ENCODE measurements around the gene TAF13.
A peak's percentile ranks its signal among the peaks of the same experiment; 100 is the strongest.

The TAF13 gene, protein sequence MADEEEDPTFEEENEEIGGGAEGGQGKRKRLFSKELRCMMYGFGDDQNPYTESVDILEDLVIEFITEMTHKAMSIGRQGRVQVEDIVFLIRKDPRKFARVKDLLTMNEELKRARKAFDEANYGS

DNA sequence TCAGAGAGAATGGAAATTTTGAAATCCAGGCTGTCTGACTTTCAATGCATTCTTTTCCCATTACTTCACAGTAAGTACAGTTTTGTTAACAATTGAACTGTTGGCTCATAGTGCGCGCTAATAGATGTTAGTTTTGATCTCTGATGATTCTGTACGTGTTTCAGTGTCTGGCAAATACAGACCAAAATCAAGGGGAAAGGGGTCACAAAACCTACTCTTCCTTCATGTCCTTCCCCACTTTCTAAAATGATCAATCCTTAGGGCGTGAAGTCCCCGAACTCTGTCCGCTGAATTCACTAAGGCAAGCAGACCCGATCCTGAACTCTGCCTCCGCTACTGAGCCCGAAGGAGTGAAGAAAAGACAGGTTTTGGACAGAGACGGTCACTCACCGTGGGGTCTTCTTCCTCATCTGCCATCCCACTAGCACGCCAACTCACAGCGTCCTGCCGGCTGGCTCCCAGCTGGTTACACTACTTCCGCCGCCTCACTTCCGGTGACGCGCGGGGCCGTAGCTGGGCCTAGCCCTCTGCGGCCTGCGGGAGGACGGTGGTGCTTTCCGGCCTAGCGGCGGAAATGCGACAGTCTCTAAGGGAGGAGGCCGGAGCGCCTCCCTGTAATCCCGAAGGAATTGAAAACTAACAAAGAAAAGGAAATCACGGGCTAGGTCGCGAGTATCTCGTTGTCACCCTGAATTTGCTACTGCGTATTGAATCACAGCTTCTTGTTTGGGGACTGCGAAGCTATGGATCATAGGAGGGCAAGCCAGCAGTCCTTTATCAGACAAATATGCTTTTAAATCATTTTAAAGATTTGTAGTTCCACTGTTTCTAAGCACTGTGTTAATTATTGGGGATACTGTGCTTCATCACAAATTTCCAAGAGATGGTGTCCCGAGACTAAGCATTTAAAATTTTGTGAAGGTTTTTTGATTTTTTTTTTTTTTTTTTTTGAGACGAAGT lies at the start of gene TAF13:
Gene TAF13, minus strand, starts transcription at position 473 of the 960 bp plus-strand sequence. Its CDS starts 56 bp downstream, at position 417.
- peak within 1 kb of the TSS; percentile 97 for H3K27ac ChIP-seq (ENCODE audit: low read length)
- peak within 1 kb of the TSS; percentile 92 to 99 for H3K9ac ChIP-seq (ENCODE audit: low read length in 2 of 2)
- peaks cover 2% of the 10 kb centered on the region for H3K4me1 ChIP-seq (ENCODE audit: control insufficient read depth, insufficient read depth, low read length)
- no peaks in the 10 kb centered on the region for H3K27me3 ChIP-seq (ENCODE audit: control insufficient read depth in 1 of 2, insufficient read depth in 2 of 2, low read length in 2 of 2)
- H3K9me3 ChIP-seq (ENCODE audit: control insufficient read depth in 2 of 2, low read length in 2 of 2) = no peaks in the 10 kb centered on the region
- no peaks in the 10 kb centered on the region for H3K36me3 ChIP-seq (ENCODE audit: control insufficient read depth in 2 of 2, insufficient read depth in 2 of 2, low read length in 2 of 2)
- peak within 1 kb of the TSS; percentile 91 to 100 for H3K4me3 ChIP-seq (ENCODE audit: low read length in 2 of 2)

DNA sequence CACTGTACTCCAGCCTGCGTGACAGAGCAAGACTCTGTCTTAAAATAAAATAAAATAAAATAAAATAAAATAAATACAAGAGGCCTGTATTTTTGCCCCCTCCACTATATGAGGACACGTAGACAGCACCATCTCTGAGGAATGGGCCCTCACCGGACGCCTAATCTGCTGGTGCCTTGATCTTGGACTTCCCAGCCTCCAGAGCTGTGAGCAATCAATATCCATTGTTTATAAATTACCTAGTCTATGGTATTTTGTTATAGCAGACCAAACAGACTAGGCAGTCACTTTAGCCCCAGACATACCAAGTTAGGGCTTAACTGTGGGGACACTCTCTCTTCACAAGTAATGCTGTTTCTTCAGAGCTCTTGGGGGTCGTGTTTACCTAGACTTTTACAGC lies 44.6 kb upstream of the TAF13 start:
- H3K27ac ChIP-seq (ENCODE audit: low read length) = no peak overlapping the region
- H3K36me3 ChIP-seq (ENCODE audit: control insufficient read depth in 2 of 2, insufficient read depth in 2 of 2, low read length in 2 of 2) = no peaks in the 10 kb centered on the region
- peaks cover 5 to 11% of the 10 kb centered on the region in 2 donors for H3K27me3 ChIP-seq (ENCODE audit: control insufficient read depth in 1 of 2, insufficient read depth in 2 of 2, low read length in 2 of 2)
- H3K9me3 ChIP-seq (ENCODE audit: control insufficient read depth in 2 of 2, low read length in 2 of 2) = no peaks in the 10 kb centered on the region
- H3K4me3 ChIP-seq (ENCODE audit: low read length in 2 of 2) = no peak overlapping the region
- no peaks in the 10 kb centered on the region for H3K4me1 ChIP-seq (ENCODE audit: control insufficient read depth, insufficient read depth, low read length)
- no peak overlapping the region for H3K9ac ChIP-seq (ENCODE audit: low read length in 2 of 2)

DNA sequence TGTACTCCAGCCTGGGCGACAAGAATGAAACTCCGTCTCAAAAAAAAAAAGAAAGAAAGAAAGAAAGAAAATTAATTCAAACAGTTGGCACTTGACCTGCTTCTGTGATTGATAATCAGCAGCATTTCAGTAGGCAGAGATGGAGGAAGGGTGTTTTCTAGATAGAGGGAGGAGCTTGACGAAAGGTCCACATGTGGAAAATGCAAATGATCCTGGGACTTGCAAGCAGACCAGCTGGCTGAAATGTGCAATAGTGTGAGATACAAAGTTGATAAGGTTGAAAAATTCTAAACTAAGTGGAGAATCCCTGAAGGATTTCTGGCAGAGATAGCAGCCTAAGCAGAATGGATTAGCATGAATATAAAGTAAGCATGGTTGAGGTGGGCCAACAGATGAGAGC lies 42.3 kb upstream of the TAF13 start:
- H3K4me3 ChIP-seq (ENCODE audit: low read length in 2 of 2) = no peak overlapping the region
- no peak overlapping the region for H3K27ac ChIP-seq (ENCODE audit: low read length)
- no peaks in the 10 kb centered on the region for H3K36me3 ChIP-seq (ENCODE audit: control insufficient read depth in 2 of 2, insufficient read depth in 2 of 2, low read length in 2 of 2)
- H3K4me1 ChIP-seq (ENCODE audit: control insufficient read depth, insufficient read depth, low read length) = peaks cover 13% of the 10 kb centered on the region
- no peaks in the 10 kb centered on the region for H3K9me3 ChIP-seq (ENCODE audit: control insufficient read depth in 2 of 2, low read length in 2 of 2)
- H3K27me3 ChIP-seq (ENCODE audit: control insufficient read depth in 1 of 2, insufficient read depth in 2 of 2, low read length in 2 of 2) = peaks cover 22 to 23% of the 10 kb centered on the region in 2 donors
- no peak overlapping the region for H3K9ac ChIP-seq (ENCODE audit: low read length in 2 of 2)

DNA sequence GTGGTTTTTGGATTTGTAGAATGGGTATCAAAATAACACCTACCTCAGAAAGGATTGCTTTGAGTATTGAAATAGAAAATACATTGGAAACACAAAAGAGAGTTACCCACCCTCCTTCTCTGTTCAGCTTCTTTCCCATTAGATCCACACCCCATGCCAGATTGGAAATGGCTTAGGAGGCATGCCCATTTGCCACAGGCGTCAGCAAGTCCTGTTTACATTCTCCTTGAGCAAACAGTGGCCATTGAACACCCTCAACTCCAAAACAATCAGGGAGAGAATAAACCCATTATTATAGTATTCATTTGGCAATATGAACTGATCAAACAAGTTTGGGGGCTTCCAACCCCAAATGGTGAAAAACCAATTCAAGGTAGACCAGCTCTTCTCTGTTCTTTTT lies 40.5 kb upstream of the TAF13 start:
- Histone ChIP-seq H3K36me3 (ENCODE audit: control insufficient read depth in 2 of 2, insufficient read depth in 2 of 2, low read length in 2 of 2) (no peaks in the 10 kb centered on the region), H3K27me3 (ENCODE audit: control insufficient read depth in 1 of 2, insufficient read depth in 2 of 2, low read length in 2 of 2) (peaks cover 23 to 24% of the 10 kb centered on the region in 2 donors), H3K4me1 (ENCODE audit: control insufficient read depth, insufficient read depth, low read length) (peaks cover 22% of the 10 kb centered on the region), H3K9ac (ENCODE audit: low read length in 2 of 2) (no peak overlapping the region), H3K4me3 (ENCODE audit: low read length in 2 of 2) (no peak overlapping the region), H3K9me3 (ENCODE audit: control insufficient read depth in 2 of 2, low read length in 2 of 2) (no peaks in the 10 kb centered on the region), H3K27ac (ENCODE audit: low read length) (no peak overlapping the region)

DNA sequence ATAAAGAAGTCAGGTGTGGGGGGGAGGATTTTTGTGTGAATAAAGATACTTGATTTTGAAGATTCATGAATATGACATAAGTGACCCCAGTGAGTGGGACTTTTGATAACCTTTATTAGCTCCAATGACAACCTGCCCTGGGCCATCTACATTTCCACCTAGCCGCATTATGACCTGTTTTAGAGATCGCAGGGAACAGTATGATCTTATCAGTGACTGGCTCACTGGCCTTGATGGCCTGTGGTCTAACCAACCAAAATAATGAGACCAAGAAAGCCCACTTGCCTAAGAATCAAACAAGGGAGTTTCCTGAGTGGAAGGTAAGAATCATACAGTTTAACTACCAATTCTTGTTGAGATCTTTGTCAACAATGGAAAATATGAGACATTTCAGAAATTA lies 39.9 kb upstream of the TAF13 start:
- Histone ChIP-seq H3K36me3 (ENCODE audit: control insufficient read depth in 2 of 2, insufficient read depth in 2 of 2, low read length in 2 of 2) (no peaks in the 10 kb centered on the region), H3K27me3 (ENCODE audit: control insufficient read depth in 1 of 2, insufficient read depth in 2 of 2, low read length in 2 of 2) (peaks cover 23 to 28% of the 10 kb centered on the region in 2 donors), H3K9me3 (ENCODE audit: control insufficient read depth in 2 of 2, low read length in 2 of 2) (no peaks in the 10 kb centered on the region), H3K27ac (ENCODE audit: low read length) (no peak overlapping the region), H3K4me1 (ENCODE audit: control insufficient read depth, insufficient read depth, low read length) (peaks cover 22% of the 10 kb centered on the region), H3K9ac (ENCODE audit: low read length in 2 of 2) (no peak overlapping the region), H3K4me3 (ENCODE audit: low read length in 2 of 2) (no peak overlapping the region)

DNA sequence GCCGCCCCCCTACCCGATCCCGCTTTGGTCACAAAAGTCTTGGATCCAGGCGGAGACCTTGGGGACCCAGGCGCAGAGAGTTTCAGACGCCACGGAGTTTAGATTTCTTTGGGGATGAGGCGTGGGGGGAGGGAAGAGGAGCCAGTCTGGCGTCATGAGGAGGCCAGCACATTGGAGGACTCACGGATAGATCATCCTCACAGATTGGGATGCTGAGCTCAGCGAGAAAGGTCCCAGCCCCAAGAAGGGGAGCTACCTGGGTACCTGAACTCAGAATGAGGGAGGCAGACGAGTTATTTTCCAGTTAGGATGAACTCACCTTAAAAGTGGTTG lies 38.5 kb upstream of the TAF13 start:
- Histone ChIP-seq H3K4me1 (ENCODE audit: control insufficient read depth, insufficient read depth, low read length) (peaks cover 22% of the 10 kb centered on the region), H3K9ac (ENCODE audit: low read length in 2 of 2) (no peak overlapping the region), H3K27ac (ENCODE audit: low read length) (no peak overlapping the region)

DNA sequence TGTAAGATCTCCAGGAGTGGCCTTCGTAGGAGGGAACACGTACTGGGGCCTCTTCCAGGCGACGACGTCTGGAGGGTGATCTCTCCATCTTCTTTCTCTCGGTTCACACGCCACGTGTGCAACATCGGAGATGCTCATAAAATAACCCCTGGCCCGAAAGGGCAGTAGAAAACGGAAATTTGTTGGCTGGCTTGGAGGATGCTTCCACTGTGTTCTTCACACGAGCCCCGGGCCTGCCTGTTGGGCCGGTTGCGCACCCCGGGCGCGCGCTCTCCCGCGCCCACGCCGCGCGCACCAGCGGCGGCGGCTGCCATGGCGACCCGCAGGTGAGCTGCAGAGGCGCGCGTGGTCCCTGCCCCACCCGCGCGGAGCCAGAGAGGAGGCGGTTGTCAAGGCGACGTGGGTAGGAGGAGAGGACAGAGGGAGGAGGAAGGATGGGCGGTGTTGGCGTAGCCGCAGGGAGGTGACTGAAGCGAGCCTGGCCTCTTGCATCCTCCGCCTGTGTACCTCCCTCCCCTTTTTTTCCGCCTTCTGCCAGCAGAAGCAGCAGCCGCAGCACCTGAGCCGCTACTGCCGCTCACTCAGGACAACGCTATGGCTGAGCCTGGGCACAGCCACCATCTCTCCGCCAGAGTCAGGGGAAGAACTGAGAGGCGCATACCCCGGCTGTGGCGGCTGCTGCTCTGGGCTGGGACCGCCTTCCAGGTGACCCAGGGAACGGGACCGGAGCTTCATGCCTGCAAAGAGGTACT lies 38.0 kb upstream of the TAF13 start, which contains the start of gene ELAPOR1:
Gene ELAPOR1, plus strand, starts transcription at position 526 of the 752 bp plus-strand sequence. Its CDS starts 69 bp downstream, at position 595.
- H3K27me3 ChIP-seq (ENCODE audit: control insufficient read depth in 1 of 2, insufficient read depth in 2 of 2, low read length in 2 of 2) = peaks cover 23 to 28% of the 10 kb centered on the region in 2 donors
- no peaks in the 10 kb centered on the region for H3K36me3 ChIP-seq (ENCODE audit: control insufficient read depth in 2 of 2, insufficient read depth in 2 of 2, low read length in 2 of 2)
- no peaks in the 10 kb centered on the region for H3K9me3 ChIP-seq (ENCODE audit: control insufficient read depth in 2 of 2, low read length in 2 of 2)
- H3K4me1 ChIP-seq (ENCODE audit: control insufficient read depth, insufficient read depth, low read length) = peaks cover 22% of the 10 kb centered on the region
- no peak within 1 kb of the TSS for H3K27ac ChIP-seq (ENCODE audit: low read length)
- no peak within 1 kb of the TSS for H3K9ac ChIP-seq (ENCODE audit: low read length in 2 of 2)
- peak within 1 kb of the TSS; percentile 56 to 70 for H3K4me3 ChIP-seq (ENCODE audit: low read length in 2 of 2)

More for the DNA sequence above, 38.5 kb upstream of the TAF13 start:
- H3K36me3 ChIP-seq (ENCODE audit: control insufficient read depth in 2 of 2, insufficient read depth in 2 of 2, low read length in 2 of 2) = no peaks in the 10 kb centered on the region
- H3K4me3 ChIP-seq (ENCODE audit: low read length in 2 of 2) = peak overlapping the region; percentile 56 to 70
- no peaks in the 10 kb centered on the region for H3K9me3 ChIP-seq (ENCODE audit: control insufficient read depth in 2 of 2, low read length in 2 of 2)
- peaks cover 23 to 28% of the 10 kb centered on the region in 2 donors for H3K27me3 ChIP-seq (ENCODE audit: control insufficient read depth in 1 of 2, insufficient read depth in 2 of 2, low read length in 2 of 2)

DNA sequence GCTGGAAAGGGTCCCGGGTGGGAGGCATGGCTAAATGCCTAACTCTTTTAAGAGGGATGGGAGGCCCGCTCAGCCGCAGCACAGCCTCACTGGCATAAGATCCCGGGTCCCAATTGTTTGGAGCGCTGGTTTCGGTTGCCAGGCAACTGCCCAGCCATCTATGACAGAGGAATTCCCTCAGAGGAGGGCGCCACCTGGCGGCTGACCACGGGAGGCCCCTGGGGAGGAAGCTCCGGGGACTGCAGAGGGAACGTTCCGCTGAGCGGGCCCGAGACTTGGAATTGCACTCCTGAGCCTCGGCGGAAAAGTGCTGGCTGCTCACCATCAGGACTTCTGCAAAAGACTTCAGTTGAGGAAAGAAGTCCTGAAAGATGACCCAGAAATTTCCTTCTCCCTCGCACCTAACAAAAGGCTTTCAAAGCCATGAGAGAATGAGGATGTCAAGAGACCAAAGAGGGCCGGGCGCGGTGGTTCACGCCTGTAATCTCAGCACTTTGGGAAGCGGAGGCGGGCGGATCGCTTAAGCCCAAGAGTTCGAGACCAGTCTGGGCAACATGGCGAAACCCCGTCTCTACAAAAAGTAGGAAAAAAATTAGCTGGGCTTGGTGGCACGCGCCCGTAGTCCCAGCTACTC lies 37.0 kb upstream of the TAF13 start:
- peaks cover 23 to 28% of the 10 kb centered on the region in 2 donors for H3K27me3 ChIP-seq (ENCODE audit: control insufficient read depth in 1 of 2, insufficient read depth in 2 of 2, low read length in 2 of 2)
- H3K4me3 ChIP-seq (ENCODE audit: low read length in 2 of 2) = peak overlapping the region; percentile 56 to 70
- no peaks in the 10 kb centered on the region for H3K9me3 ChIP-seq (ENCODE audit: control insufficient read depth in 2 of 2, low read length in 2 of 2)
- no peak overlapping the region for H3K27ac ChIP-seq (ENCODE audit: low read length)
- peak overlapping the region in 1 of 2 donors; percentile 26 for H3K9ac ChIP-seq (ENCODE audit: low read length in 2 of 2)
- H3K36me3 ChIP-seq (ENCODE audit: control insufficient read depth in 2 of 2, insufficient read depth in 2 of 2, low read length in 2 of 2) = no peaks in the 10 kb centered on the region
- peaks cover 22% of the 10 kb centered on the region for H3K4me1 ChIP-seq (ENCODE audit: control insufficient read depth, insufficient read depth, low read length)

DNA sequence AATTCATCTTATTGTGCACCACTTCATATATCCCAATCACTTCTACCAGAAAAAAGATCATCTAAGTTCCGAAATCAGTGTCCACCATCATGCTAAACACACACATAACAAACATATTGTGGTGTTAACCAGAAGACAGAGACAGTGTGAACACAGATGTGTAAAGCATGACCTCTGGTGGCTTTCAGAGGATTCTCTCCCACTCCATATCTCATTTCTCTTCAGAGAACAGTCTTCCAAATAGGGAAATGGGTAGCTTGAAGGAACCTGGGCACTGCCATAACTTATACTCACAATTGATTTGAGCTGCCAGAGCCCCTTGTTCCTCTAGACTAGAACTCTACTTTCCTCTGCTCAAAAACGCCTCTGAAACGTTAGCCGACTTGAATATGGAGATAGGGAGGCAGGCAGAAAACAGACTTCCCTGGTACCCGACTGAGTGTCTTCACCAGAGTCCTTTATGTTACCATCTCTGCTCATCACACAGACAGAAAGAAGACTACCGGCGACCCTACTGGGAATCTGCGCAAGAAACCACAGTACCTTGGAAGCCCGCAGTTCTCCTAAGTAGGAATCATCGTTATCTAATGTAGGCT lies 36.4 kb upstream of the TAF13 start:
- H3K36me3 ChIP-seq (ENCODE audit: control insufficient read depth in 2 of 2, insufficient read depth in 2 of 2, low read length in 2 of 2) = no peaks in the 10 kb centered on the region
- H3K4me3 ChIP-seq (ENCODE audit: low read length in 2 of 2) = peak overlapping the region; percentile 52 to 70
- H3K9ac ChIP-seq (ENCODE audit: low read length in 2 of 2) = peak overlapping the region in 1 of 2 donors; percentile 26
- no peak overlapping the region for H3K27ac ChIP-seq (ENCODE audit: low read length)
- H3K4me1 ChIP-seq (ENCODE audit: control insufficient read depth, insufficient read depth, low read length) = peaks cover 22% of the 10 kb centered on the region
- peaks cover 23 to 28% of the 10 kb centered on the region in 2 donors for H3K27me3 ChIP-seq (ENCODE audit: control insufficient read depth in 1 of 2, insufficient read depth in 2 of 2, low read length in 2 of 2)
- no peaks in the 10 kb centered on the region for H3K9me3 ChIP-seq (ENCODE audit: control insufficient read depth in 2 of 2, low read length in 2 of 2)

Measured in stomach smooth muscle (tissue), 2 donors.